Neural cell (in vitro differentiated cells): Measurements from ENCODE around the gene WRAP73. TPM values are rescaled to one million over a fixed set of nuclear protein-coding genes. Genes with fewer than 3 reads are reported as not detected.

ENCODE experiments used
- H2AFZ ChIP-seq: fragments of 200-600, 300-800 bp; sonication (generic), shearing (Covaris generic); 2 replicates; pipeline ENCODE4 v1.6.0; 2014; ENCODE audit warnings: low read depth, mild to moderate bottlenecking, antibody characterized with exemption, low read length, moderate library complexity
- H3F3A ChIP-seq: fragments of 200-600 bp; shearing (Covaris generic); 2 replicates; pipeline ENCODE4 v1.6.1; 2016; ENCODE audit warnings: mild to moderate bottlenecking, moderate library complexity, mixed read lengths, antibody characterized with exemption, low read length; ENCODE audit not compliant: insufficient read depth, poor library complexity, severe bottlenecking
- H3K27ac ChIP-seq: fragments of 200-600, 300-800 bp; sonication (generic), shearing (Covaris generic); 2 replicates; pipeline ENCODE4 v1.5.1; 2014; ENCODE audit warnings: mild to moderate bottlenecking, low read length, moderate library complexity
- H3K27me3 ChIP-seq: fragments of 300-800, 200-600 bp; sonication (generic), shearing (Covaris generic); 2 replicates; pipeline ENCODE4 v1.6.0; 2014; ENCODE audit warnings: mild to moderate bottlenecking, low read depth, low read length, moderate library complexity; ENCODE audit not compliant: insufficient read depth
- H3K36me3 ChIP-seq: fragments of 300-800, 200-600 bp; sonication (generic), shearing (Covaris generic); 2 replicates; pipeline ENCODE4 v1.5.1; 2014; ENCODE audit warnings: mild to moderate bottlenecking, antibody characterized with exemption, low read length, moderate library complexity; ENCODE audit not compliant: insufficient read depth
- H3K4me2 ChIP-seq: fragments of 300-800, 200-600 bp; sonication (generic), shearing (Covaris generic); 2 replicates; pipeline ENCODE4 v1.6.0; 2014; ENCODE audit warnings: mild to moderate bottlenecking, low read length
- H3K4me3 ChIP-seq: fragments of 300-800, 200-600 bp; sonication (generic), shearing (Covaris generic); 2 replicates; pipeline ENCODE4 v1.5.1; 2014; ENCODE audit warnings: mild to moderate bottlenecking, low read length, moderate library complexity
- H3K79me2 ChIP-seq: fragments of 200-600 bp; shearing (Covaris generic); replicated peaks from 2 replicates; pipeline ENCODE4 v1.6.0; 2014; ENCODE audit warnings: mild to moderate bottlenecking, low read length, moderate library complexity; ENCODE audit not compliant: insufficient read depth
- H3K9ac ChIP-seq: fragments of 300-800, 200-600 bp; sonication (generic), shearing (Covaris generic); 2 replicates; pipeline ENCODE4 v1.6.1; 2016; ENCODE audit warnings: mild to moderate bottlenecking, low read length, mixed read lengths
- H3K9me2 ChIP-seq: fragments of 200-600 bp; shearing (Covaris generic); 2 replicates; pipeline ENCODE4 v1.6.1; 2016; ENCODE audit warnings: mild to moderate bottlenecking, low read length, mixed read lengths; ENCODE audit not compliant: insufficient read depth
- H3K9me3 ChIP-seq: fragments of 200-600, 300-800 bp; sonication (generic), shearing (Covaris generic); 2 replicates; pipeline ENCODE4 v1.6.1; 2016; ENCODE audit warnings: mild to moderate bottlenecking, mixed run types, low read length, moderate library complexity, mixed read lengths
- H4K20me1 ChIP-seq: fragments of 200-600 bp; shearing (Covaris generic); 2 replicates; pipeline ENCODE4 v1.6.1; 2016; ENCODE audit warnings: mild to moderate bottlenecking, mixed run types; ENCODE audit not compliant: insufficient read depth
- EP300 ChIP-seq: fragments of 450-650 bp; conservative IDR thresholded peaks from 2 replicates; pipeline ENCODE4 v1.6.1; 2014; ENCODE audit warnings: antibody characterized with exemption, mild to moderate bottlenecking, moderate library complexity; ENCODE audit not compliant: poor library complexity, severe bottlenecking
- EZH2 ChIP-seq: fragments of 200-600, 300-800 bp; shearing (Covaris generic), sonication (generic); IDR thresholded peaks from 2 replicates; pipeline ENCODE4 v1.6.1; 2014; ENCODE audit warnings: antibody characterized with exemption, low read length, borderline replicate concordance, mild to moderate bottlenecking; ENCODE audit not compliant: insufficient read depth, poor library complexity, severe bottlenecking
- MXI1 ChIP-seq: fragments of 450-650 bp; conservative IDR thresholded peaks from 2 replicates; pipeline ENCODE4 v1.6.1; 2014; ENCODE audit warnings: antibody characterized with exemption, mild to moderate bottlenecking; ENCODE audit not compliant: poor library complexity, severe bottlenecking
- POLR2AphosphoS5 ChIP-seq: IDR thresholded peaks from 2 replicates; pipeline ENCODE4 v1.6.1; 2012
- RAD21 ChIP-seq: fragments of 450-650 bp; conservative IDR thresholded peaks from 2 replicates; pipeline ENCODE4 v1.6.1; 2014; ENCODE audit warnings: antibody characterized with exemption, mild to moderate bottlenecking, moderate library complexity
- SMC3 ChIP-seq: fragments of 450-650 bp; conservative IDR thresholded peaks from 2 replicates; pipeline ENCODE4 v1.6.1; 2014; ENCODE audit warnings: antibody characterized with exemption, mild to moderate bottlenecking, moderate library complexity; ENCODE audit not compliant: poor library complexity
- TAF1 ChIP-seq: IDR thresholded peaks from 2 replicates; pipeline ENCODE4 v1.6.1; 2012; ENCODE audit warnings: low read depth
- polyA plus RNA-seq: library from polyadenylated mRNA; depleted of rRNA; stranded (reverse); fragments of >200 nt; gene quantifications from 2 replicates; pipeline ENCODE4 v1.2.3, GENCODE V29; 2014
- TF ChIP-seq, protein P1 (sequence below): fragments of 450-650 bp; IDR thresholded peaks from 2 replicates; pipeline ENCODE4 v1.5.1; 2014; ENCODE audit warnings: antibody characterized with exemption, mild to moderate bottlenecking, moderate library complexity; ENCODE audit not compliant: poor library complexity, severe bottlenecking
- TF ChIP-seq, protein P2 (sequence below): IDR thresholded peaks from 2 replicates; pipeline ENCODE4 v1.6.1; 2012; ENCODE audit warnings: borderline replicate concordance

Gene WRAP73
- polyA plus RNA-seq, 1 donor from 2014 or later, result 32.9 TPM

DNA sequence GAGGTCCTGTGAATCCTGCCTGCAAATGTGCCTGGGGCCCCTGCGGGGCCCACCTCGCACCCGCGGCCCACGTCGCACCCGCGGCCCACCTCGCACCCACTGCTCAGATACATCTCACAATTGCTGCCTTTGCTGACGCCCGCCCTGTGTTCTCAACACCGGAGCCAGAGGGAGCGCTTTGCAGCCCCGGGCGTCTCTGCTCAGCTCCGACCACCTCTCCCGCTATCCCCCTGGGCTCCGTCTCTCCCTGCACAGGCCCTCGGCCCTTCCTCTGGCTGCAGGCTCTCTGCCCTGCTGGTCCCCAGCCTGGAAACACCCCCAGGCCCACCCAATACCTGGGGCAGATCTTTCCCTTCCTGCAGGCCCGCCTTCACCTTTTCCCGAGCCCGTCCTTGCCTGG is 47.2 kb upstream of the WRAP73 start:
- H3K4me3 ChIP-seq, result no peak overlapping the region
- no peaks in the 10 kb centered on the region for H3F3A ChIP-seq
- H3K27ac ChIP-seq, result no peak overlapping the region
- H3K27me3 ChIP-seq, result no peaks in the 10 kb centered on the region
- no peaks in the 10 kb centered on the region for H4K20me1 ChIP-seq
- no peaks in the 10 kb centered on the region for H3K9me3 ChIP-seq
- no peak overlapping the region for H3K9ac ChIP-seq
- H2AFZ ChIP-seq, result no peak overlapping the region
- H3K4me2 ChIP-seq, result no peak overlapping the region
- H3K36me3 ChIP-seq, result no peaks in the 10 kb centered on the region
- TF ChIP-seq EP300 (no peak), POLR2AphosphoS5 (no peak), SMC3 (no peak), TAF1 (no peak), MXI1 (no peak), EZH2 (no peak), RAD21 (no peak)
- TF ChIP-seq, protein P1, sequence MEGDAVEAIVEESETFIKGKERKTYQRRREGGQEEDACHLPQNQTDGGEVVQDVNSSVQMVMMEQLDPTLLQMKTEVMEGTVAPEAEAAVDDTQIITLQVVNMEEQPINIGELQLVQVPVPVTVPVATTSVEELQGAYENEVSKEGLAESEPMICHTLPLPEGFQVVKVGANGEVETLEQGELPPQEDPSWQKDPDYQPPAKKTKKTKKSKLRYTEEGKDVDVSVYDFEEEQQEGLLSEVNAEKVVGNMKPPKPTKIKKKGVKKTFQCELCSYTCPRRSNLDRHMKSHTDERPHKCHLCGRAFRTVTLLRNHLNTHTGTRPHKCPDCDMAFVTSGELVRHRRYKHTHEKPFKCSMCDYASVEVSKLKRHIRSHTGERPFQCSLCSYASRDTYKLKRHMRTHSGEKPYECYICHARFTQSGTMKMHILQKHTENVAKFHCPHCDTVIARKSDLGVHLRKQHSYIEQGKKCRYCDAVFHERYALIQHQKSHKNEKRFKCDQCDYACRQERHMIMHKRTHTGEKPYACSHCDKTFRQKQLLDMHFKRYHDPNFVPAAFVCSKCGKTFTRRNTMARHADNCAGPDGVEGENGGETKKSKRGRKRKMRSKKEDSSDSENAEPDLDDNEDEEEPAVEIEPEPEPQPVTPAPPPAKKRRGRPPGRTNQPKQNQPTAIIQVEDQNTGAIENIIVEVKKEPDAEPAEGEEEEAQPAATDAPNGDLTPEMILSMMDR, result no peak
- TF ChIP-seq, protein P2, sequence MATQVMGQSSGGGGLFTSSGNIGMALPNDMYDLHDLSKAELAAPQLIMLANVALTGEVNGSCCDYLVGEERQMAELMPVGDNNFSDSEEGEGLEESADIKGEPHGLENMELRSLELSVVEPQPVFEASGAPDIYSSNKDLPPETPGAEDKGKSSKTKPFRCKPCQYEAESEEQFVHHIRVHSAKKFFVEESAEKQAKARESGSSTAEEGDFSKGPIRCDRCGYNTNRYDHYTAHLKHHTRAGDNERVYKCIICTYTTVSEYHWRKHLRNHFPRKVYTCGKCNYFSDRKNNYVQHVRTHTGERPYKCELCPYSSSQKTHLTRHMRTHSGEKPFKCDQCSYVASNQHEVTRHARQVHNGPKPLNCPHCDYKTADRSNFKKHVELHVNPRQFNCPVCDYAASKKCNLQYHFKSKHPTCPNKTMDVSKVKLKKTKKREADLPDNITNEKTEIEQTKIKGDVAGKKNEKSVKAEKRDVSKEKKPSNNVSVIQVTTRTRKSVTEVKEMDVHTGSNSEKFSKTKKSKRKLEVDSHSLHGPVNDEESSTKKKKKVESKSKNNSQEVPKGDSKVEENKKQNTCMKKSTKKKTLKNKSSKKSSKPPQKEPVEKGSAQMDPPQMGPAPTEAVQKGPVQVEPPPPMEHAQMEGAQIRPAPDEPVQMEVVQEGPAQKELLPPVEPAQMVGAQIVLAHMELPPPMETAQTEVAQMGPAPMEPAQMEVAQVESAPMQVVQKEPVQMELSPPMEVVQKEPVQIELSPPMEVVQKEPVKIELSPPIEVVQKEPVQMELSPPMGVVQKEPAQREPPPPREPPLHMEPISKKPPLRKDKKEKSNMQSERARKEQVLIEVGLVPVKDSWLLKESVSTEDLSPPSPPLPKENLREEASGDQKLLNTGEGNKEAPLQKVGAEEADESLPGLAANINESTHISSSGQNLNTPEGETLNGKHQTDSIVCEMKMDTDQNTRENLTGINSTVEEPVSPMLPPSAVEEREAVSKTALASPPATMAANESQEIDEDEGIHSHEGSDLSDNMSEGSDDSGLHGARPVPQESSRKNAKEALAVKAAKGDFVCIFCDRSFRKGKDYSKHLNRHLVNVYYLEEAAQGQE, result no peak
- H3K9me2 ChIP-seq, result no peaks in the 10 kb centered on the region
- no peaks in the 10 kb centered on the region for H3K79me2 ChIP-seq

DNA sequence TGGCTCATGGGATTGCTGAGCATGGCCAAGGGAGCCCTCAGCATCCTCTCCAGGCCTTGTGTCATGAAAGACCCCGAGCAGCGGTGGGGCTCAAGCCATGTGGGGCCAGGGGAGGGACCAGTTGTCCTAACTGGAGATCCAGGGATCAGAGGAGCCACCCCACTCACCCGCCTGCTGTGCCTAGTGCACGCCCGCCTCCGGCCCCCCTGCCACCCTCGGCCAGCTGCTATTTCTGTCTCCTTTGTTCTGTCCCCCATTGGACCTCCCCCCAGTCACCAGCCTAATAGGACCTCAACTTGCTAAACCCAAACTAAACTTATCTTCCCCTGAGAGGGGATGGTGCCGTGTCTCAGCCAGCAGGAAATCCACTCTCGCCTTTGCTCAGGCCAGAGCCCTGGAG is 46.8 kb upstream of the WRAP73 start:
- Histone ChIP-seq H3K9me2 (no peaks in the 10 kb centered on the region), H3K9ac (no peak overlapping the region), H4K20me1 (no peaks in the 10 kb centered on the region), H3K4me3 (no peak overlapping the region), H3K27me3 (no peaks in the 10 kb centered on the region), H3F3A (no peaks in the 10 kb centered on the region), H3K27ac (no peak overlapping the region), H3K4me2 (no peak overlapping the region), H3K9me3 (no peaks in the 10 kb centered on the region), H3K79me2 (no peaks in the 10 kb centered on the region), H3K36me3 (no peaks in the 10 kb centered on the region), H2AFZ (no peak overlapping the region)
- TF ChIP-seq RAD21, result no peak
- TF ChIP-seq, protein P2, result no peak
- no peak for TF ChIP-seq SMC3
- TF ChIP-seq TAF1, result no peak
- TF ChIP-seq EP300, result no peak
- TF ChIP-seq POLR2AphosphoS5, result no peak
- TF ChIP-seq, protein P1, result no peak
- no peak for TF ChIP-seq EZH2
- no peak for TF ChIP-seq MXI1
